Progenitor cell of endocrine pancreas (in vitro differentiated cells): ENCODE data around the gene CERK. TPM values are rescaled to one million over a fixed set of nuclear protein-coding genes. Genes with fewer than 3 reads are reported as not detected.
A peak's percentile ranks its signal among the peaks of the same experiment; 100 is the strongest.
"Not testable (repeated sequence)": the region's sequence is repeated elsewhere in the genome, so short reads cannot be mapped to it uniquely, and the experiment has no call there.

Source experiments
- DNase-seq: peaks from one replicate; pipeline ENCODE4 v3.0.0; 2021; ENCODE audit warnings: low spot score; ENCODE audit not compliant: unreplicated experiment
- H3K27ac Mint-ChIP-seq: 2 replicates; pipeline ENCODE4 v1.8.0; 2021; ENCODE audit warnings: mild to moderate bottlenecking, moderate library complexity, mixed read lengths
- H3K27me3 Mint-ChIP-seq: 2 replicates; pipeline ENCODE4 v1.8.0; 2021; ENCODE audit warnings: mixed read lengths
- H3K36me3 Mint-ChIP-seq: 2 replicates; pipeline ENCODE4 v1.8.0; 2022; ENCODE audit warnings: mixed read lengths; ENCODE audit not compliant: insufficient read depth
- H3K4me1 Mint-ChIP-seq: 2 replicates; pipeline ENCODE4 v1.8.0; 2021; ENCODE audit warnings: low read depth, mixed read lengths
- H3K4me3 Mint-ChIP-seq: 2 replicates; pipeline ENCODE4 v1.8.0; 2021; ENCODE audit warnings: low read depth, mild to moderate bottlenecking, moderate library complexity, mixed read lengths
- H3K9me3 Mint-ChIP-seq: 2 replicates; pipeline ENCODE4 v1.8.0; 2021; ENCODE audit warnings: low read depth, mixed read lengths
- total RNA-seq: library from RNA; stranded (reverse); gene quantifications from 2 replicates; pipeline ENCODE4 v1.2.1, GENCODE V29; 2021
- TF ChIP-seq, protein P1 (sequence below): fragments of 200-600 bp; sonication (generic); IDR thresholded peaks from one replicate; pipeline ENCODE4 v1.5.0; 2021; ENCODE audit warnings: antibody characterized with exemption, mild to moderate bottlenecking; ENCODE audit not compliant: unreplicated experiment

The CERK gene
- total RNA-seq, 1 donor from 2014 or later = 62.0 TPM

DNA sequence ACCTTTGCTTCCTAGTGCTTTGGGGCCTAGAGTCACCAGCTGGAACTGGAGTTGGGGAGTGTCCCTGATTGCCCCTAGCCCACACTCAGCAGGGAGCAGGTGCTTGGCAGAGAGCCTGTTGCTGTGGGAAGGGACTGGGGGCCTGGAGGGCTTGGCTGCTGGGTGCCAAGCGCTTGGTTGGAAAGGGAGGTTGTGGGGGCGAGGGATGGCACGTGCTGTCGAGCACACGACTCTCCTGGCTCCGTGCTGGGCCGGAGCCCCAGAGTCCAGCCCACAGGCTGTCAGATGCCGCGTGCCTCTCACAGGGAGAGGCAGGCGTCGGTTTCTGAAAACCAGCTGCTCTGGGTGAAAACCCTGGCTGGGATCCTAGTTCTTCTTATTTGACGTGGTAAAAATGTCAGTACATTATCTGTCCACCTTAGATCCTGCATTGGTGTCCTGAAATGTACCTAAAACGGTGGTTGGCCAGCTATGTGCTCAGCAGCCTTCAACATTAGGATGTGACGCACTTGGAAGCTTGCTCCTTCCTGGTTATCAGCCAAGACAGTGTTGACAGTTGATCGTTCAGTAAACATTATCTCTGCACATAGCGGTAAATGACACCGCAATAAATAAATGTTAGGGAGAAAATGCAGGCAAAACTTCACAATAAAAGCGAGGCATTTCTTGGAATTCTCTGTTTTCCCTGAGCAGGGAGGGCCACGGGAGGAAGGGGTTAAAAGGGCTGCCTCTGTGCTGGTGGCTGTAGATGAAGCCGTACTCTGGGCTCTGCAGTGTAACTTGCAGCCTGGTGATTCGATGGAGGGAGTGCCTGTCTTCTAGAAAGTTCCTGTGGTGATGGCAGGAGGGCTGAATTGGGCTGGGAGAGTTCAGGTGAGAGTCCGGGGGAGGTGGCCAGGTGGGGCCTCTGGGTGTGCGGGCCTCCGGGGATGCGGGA, 88.6 kb downstream of the CERK start:
- peak overlapping the region; percentile 56 for H3K27ac Mint-ChIP-seq

DNA sequence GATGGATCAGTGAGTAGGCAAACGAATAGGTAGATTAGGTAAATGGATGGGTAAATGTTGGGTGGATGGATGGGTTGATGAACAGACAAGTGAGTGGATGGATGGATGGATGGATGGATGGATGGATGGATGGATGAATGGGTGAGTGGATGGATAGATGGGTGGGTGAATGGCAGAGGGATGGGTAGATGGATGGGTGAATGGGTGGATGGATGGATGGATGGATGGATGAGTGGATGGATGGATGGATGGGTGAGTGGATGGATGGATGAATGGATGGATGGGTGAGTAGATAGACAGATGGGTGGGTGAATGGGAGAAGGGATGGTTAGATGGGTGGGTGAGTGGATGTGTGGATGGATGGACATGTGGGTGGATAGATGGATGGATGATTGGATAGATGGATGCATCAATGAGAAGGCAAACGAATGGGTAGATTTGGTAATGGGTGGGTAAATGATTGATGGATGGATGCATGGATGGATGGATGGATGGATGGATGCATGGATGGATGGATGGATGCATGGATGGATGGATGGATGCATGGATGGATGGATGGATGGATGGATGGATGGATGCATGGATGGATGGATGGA, 89.7 kb downstream of the CERK start:
- not testable (repeated sequence) for H3K27ac Mint-ChIP-seq, DNase-seq, H3K9me3 Mint-ChIP-seq, H3K4me3 Mint-ChIP-seq, H3K36me3 Mint-ChIP-seq, H3K27me3 Mint-ChIP-seq
- peaks cover 21% of the 10 kb centered on the region for H3K4me1 Mint-ChIP-seq

More for the DNA sequence above, 88.6 kb downstream of the CERK start:
- Mint-ChIP-seq H3K4me3 (no peak overlapping the region), H3K9me3 (peaks cover 7% of the 10 kb centered on the region), H3K27me3 (no peaks in the 10 kb centered on the region), H3K4me1 (peaks cover 19% of the 10 kb centered on the region), H3K36me3 (peaks cover 3% of the 10 kb centered on the region)
- TF ChIP-seq, protein P1, sequence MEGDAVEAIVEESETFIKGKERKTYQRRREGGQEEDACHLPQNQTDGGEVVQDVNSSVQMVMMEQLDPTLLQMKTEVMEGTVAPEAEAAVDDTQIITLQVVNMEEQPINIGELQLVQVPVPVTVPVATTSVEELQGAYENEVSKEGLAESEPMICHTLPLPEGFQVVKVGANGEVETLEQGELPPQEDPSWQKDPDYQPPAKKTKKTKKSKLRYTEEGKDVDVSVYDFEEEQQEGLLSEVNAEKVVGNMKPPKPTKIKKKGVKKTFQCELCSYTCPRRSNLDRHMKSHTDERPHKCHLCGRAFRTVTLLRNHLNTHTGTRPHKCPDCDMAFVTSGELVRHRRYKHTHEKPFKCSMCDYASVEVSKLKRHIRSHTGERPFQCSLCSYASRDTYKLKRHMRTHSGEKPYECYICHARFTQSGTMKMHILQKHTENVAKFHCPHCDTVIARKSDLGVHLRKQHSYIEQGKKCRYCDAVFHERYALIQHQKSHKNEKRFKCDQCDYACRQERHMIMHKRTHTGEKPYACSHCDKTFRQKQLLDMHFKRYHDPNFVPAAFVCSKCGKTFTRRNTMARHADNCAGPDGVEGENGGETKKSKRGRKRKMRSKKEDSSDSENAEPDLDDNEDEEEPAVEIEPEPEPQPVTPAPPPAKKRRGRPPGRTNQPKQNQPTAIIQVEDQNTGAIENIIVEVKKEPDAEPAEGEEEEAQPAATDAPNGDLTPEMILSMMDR = no peak
- DNase-seq = no peak

DNA sequence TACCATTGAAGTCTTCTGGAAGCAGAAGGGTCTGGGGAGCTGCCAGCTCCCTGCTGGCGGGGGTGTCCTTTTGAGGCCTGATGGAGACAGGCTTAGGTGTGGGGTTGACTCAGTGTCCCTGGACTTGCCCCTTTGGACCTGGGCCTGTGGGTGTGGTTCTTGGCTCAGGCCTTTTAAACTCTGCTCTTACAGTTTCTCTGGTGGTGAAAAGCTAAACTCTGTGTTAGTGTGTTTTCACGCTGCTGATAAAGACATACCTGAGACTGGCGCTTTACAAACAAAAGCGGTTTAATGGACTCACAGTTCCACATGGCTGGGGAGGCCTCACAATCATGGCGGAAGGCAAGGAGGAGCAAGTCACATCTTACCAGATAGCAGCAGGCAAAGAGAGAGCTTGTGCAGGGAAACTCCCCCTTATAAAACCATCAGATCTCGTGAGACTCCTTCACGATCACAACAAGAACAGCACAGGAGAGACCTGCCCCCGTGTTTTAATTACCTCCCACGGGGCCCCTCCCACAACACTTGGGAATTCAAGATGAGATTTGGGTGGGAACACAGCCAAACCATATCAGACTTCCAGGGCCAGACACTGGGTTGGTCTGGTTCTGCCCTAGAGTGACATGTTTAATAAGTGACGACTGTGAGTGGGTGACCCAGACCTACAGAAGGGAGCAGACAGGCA, 91.4 kb downstream of the CERK start:
- H3K36me3 Mint-ChIP-seq = peaks cover 13% of the 10 kb centered on the region
- H3K9me3 Mint-ChIP-seq = peaks cover 7% of the 10 kb centered on the region
- H3K27ac Mint-ChIP-seq = no peak overlapping the region
- peaks cover 9% of the 10 kb centered on the region for H3K4me1 Mint-ChIP-seq
- no peak for DNase-seq
- H3K27me3 Mint-ChIP-seq = no peaks in the 10 kb centered on the region
- no peak overlapping the region for H3K4me3 Mint-ChIP-seq
- TF ChIP-seq, protein P1 = no peak

DNA sequence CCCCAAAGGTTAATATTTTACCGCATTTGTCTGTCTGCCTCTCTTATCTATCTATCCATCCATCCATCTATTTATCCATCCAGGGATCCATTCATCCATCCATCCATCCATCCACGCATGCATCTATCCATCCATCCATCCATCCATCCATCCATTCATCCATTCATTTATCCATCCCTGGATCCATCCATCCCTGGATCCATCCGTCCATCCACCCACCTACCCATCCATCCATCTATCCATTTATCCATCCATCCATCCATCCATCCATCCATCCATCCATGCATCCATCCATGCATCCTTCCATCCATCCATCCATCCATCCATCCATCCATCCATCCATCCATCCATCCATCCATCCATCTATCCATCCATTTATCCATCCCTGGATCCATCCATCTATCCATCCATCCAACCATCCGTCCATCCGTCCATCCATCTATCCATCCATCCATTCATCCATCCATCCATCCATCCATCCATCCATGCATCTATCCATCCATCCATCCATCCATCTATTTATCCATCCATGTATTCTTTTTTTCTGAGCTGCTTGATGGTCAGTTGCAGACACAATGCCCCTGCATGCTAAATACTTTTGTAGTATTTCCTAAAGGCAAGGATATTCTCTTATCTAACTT, 95.1 kb downstream of the CERK start:
- not testable (repeated sequence) for H3K27ac Mint-ChIP-seq

DNA sequence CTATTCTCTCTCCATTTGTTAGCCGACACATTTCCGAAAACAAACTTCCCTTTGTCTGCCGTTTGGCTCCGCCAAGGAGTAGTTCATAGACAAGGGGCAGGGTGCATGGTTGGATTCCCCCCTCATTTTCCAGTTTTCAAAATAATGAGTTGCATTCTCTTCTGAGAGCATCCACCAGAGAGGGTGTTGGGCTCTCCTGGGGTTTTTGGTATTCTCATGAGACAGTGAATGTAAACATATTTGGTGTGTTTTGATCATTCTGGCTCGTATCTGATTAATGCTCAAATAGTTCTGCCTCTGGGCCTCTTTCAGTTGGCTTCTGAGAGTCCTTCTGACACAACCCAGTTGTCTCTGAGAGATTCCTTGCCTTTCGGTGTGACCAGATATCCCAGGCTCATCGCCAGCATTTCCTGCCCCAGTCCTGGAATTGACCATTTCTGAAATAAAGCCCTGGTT, 96.2 kb downstream of the CERK start:
- Mint-ChIP-seq H3K9me3 (peaks cover 3% of the 10 kb centered on the region), H3K27me3 (no peaks in the 10 kb centered on the region), H3K27ac (no peak overlapping the region), H3K36me3 (peaks cover 14% of the 10 kb centered on the region), H3K4me1 (peaks cover 6% of the 10 kb centered on the region), H3K4me3 (no peak overlapping the region)
- no peak for DNase-seq
- TF ChIP-seq, protein P1 = no peak

More for the DNA sequence above, 95.1 kb downstream of the CERK start:
- H3K4me1 Mint-ChIP-seq, H3K27me3 Mint-ChIP-seq, H3K4me3 Mint-ChIP-seq, H3K9me3 Mint-ChIP-seq, DNase-seq: not testable (repeated sequence)
- peaks cover 14% of the 10 kb centered on the region for H3K36me3 Mint-ChIP-seq
